GM12892 (cell line): Measurements from ENCODE around the gene ANKFY1.

Experiments used
- POLR2A ChIP-seq: IDR thresholded peaks from 2 replicates; pipeline ENCODE4 v1.6.1; 2011; ENCODE audit warnings: low read depth, low read length, control low read depth
- TAF1 ChIP-seq: IDR thresholded peaks from 2 replicates; pipeline ENCODE4 v1.6.1; 2011; ENCODE audit warnings: low read depth, mild to moderate bottlenecking, control low read depth, low read length, borderline replicate concordance

GRCh38 chr17:4180791-4181190 is 83.0 kb downstream of the ANKFY1 start:
- TF ChIP-seq POLR2A (no peak), TAF1 (no peak)
